Fibroblast of the conjunctiva (primary cell): Measurements from ENCODE around the gene CHRFAM7A.
"Not testable (repeated sequence)": the region's sequence is repeated elsewhere in the genome, so short reads cannot be mapped to it uniquely, and the experiment has no call there.

ENCODE experiments used
- DNase-seq: peaks from one replicate; pipeline ENCODE4 v3.0.0-alpha.2; 2010; ENCODE audit warnings: low read depth

CHRFAM7A gene

GRCh38 chr15:30392766-30393663 lies at the start of gene CHRFAM7A:
Gene CHRFAM7A (minus strand): TSS chr15:30393540. CDS start chr15:30383351, 10,189 bp downstream.
- DNase-seq: not testable (repeated sequence)

DNA sequence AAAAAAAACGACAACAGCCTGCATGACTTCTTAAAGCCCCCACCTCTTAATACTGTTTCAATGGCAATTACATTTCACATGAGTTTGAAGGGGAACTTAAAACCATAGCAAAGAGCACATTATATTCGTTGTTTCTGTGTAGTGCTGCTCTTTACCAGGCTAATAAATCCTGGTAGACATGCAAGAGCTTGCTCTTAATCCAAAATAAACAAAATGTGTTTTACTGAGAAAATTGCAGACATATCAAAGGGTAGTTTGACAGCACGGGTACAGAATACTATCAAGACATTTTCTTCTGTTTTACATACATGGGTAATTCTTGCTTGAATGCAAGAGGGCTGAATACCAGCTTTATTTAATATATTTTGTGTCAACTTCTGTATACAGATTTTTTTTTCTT lies 45.0 kb upstream of the CHRFAM7A start:
- DNase-seq: not testable (repeated sequence)

- DNase-seq: not testable (repeated sequence)
Measured at GRCh38 chr15:30435878-30436277, 42.5 kb upstream of the CHRFAM7A start.

DNA sequence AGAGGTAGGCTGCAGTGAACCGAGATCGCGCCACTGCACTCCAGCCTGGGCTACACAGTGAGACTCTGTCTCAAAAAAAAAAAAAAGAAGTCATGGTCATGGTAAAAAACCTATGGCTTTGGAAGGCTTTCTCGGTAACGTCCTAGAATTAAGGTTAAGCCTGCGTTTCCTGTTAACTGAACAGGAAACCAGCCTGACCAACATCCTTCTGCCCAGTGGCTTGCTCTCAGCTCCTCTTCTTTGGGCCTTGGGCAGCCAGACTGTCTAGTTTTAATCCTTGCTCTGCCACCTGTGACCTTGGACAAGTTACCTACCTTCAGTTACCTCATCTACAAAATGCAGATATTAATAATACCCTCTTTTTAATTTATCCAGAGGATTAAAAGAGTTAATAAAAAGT lies 27.4 kb upstream of the CHRFAM7A start:
- not testable (repeated sequence) for DNase-seq

DNA sequence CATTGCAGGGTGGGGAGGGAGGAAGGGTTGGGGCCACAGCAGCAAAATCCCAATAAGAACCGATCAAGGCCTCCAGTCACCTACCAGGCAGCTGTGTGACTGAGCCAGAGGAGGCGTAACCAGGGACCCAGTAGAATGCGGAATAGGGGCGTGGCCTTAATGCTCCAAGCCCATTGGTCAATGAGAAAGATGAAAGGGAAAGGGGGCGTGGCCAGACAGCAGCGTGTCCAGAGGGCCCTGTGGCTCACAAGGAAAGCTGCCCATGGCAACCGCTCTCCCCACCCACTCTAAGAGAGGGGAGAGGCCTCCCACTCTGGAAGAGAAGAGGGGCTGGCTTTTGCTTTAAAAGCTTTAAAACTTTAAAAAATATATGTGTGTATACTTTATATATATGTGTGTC lies 20.8 kb upstream of the CHRFAM7A start, which contains the start of gene GOLGA8R:
GOLGA8R (minus strand) TSS at position 101 of the 400 bp plus-strand sequence; CDS start at position 3, 98 bp downstream.
- DNase-seq: not testable (repeated sequence)

GRCh38 chr15:30407636-30408035 lies 14.3 kb upstream of the CHRFAM7A start:
- not testable (repeated sequence) for DNase-seq

DNA sequence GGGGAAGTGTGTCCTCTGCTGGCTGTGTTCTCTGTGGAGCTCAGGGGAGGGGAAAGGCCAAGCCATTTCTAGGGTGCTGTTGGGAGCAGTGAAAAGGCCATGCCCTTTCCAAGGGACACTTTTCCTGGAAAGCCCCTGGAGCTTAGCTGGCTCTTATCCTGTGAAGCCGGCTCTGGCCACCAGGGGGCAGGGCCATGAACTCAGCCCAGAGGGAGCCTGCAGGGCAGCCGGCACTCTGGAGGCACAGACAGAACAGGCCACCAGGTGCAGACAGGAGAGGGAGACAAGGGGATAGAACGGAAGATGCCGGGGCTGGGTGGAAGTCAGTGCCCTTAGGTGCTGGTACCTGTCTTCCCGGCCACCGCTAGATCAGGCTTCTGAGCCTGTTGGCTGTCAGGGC lies 5.6 kb upstream of the CHRFAM7A start:
- DNase-seq: not testable (repeated sequence)

DNA sequence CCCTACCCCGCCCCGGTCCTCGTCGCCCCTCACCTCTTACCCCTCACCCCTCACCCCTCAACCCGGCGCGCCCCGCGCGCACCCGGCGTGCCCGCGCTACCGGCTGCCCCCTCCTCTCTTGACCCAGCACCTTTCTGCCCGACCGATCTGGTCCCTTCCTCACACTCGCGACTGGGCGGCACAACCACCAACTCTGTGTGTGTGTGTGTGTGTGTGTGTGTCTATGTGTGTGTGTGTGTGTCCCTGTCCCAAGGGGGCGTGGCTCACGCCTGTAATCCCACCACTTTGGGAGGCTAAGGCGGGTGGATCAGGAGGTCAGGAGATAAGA lies 288 bp upstream of the CHRFAM7A start:
- DNase-seq: not testable (repeated sequence)

GRCh38 chr15:30386318-30386887 lies 6.9 kb downstream of the CHRFAM7A start:
- not testable (repeated sequence) for DNase-seq

DNA sequence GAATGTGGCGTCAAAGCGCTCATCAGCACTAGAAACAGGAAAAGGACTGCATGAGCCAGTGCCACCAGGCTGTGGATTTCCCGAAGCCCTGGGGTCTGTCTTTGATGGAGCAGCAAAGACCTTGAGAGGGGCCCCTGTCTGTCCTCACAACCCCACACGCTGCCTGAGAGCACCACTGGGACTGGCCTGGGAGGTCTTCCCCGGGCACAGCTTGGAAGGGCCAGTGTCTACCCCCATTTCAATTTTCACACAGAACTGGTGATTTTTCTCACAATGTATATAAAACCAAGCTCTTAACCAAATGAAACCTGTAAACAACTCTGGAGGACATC lies 16.3 kb downstream of the CHRFAM7A start:
- not testable (repeated sequence) for DNase-seq

- not testable (repeated sequence) for DNase-seq
Measured at GRCh38 chr15:30376375-30377081, 16.8 kb downstream of the CHRFAM7A start.

DNA sequence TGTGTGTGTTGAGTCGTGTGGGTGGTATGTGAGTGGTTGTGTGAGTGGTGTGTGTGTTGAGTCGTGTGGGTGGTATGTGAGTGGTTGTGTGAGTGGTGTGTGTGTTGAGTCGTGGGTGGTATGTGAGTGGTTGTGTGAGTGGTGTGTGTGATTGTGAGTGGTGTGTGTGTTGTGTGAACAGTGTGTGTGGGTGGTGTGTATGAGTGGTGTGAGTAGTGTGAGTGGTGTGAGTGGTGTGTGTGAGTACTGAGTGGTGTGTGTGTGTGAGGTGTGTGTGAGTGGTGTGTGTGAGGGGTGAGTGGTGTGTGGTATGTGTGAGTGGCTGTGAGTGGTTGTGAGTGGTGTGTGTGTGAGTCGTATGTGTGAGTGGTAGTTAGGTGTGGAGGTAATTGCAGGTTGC lies 17.5 kb downstream of the CHRFAM7A start:
- DNase-seq: not testable (repeated sequence)

- not testable (repeated sequence) for DNase-seq
Measured at GRCh38 chr15:30374862-30375261, 18.5 kb downstream of the CHRFAM7A start.

GRCh38 chr15:30368271-30368670 lies 25.1 kb downstream of the CHRFAM7A start:
- DNase-seq: not testable (repeated sequence)

DNA sequence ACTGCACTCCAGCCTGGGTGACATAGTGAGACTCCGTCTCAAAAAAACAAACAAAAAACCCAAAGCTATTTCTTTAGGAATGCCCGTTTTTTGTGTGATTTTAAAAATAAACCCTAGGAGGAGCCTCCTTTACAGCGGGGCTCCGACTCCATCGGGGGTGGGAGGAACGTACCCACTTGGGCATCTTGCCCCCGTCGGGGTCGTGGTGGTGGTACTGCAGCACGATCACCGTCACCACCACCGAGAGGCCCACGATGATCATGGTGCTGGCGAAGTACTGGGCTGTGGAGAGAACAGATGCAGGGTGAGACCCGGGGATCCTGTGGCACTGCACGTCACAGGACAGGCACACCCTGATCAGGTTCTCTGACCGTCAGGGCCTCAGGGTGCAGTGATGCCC lies 26.1 kb downstream of the CHRFAM7A start:
- DNase-seq: not testable (repeated sequence)

DNA sequence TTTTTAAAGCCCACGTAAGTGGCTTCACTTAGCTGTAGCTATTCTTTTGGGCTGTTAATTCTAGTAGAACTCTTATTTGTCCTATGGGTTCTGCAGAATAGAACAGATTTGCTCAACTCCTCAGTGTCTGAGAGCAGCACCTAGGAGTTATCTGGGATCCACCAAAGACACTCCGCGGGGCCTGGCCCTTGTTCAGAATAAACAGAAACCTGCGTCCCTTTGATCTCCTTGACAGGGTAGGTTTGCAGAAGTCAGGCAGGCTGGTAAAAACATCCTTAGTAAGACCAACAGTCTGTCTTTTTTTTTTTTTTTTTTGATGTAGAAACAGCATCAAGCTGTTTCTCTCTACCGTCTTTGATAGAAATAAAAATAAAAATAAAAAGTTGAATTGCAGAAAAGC lies 31.9 kb downstream of the CHRFAM7A start:
- DNase-seq: not testable (repeated sequence)

- not testable (repeated sequence) for DNase-seq
Measured at GRCh38 chr15:30360990-30361389, 32.4 kb downstream of the CHRFAM7A start.

- DNase-seq: not testable (repeated sequence)
Measured at GRCh38 chr15:30355043-30355442, 38.3 kb downstream of the CHRFAM7A start.

DNA sequence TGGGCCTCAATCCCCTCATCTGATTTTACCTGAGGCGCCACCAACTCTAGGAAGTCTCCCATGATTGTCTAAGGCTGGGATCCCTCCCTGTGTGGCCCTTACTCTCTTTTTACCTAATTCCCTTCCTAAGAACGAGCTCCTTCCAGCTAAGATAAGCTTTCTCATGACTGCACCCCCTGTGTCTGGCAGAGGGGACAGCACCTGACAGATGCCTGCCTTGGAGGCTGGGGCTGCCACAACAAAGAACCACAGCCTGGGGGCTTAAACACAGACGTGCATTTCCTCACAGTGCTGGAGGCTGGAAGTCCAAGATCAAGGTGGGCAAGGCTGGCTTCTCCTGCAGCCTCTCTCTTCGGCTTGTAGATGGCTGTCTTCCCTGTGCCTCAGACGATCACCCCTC lies 43.5 kb downstream of the CHRFAM7A start:
- DNase-seq: not testable (repeated sequence)

- not testable (repeated sequence) for DNase-seq
Measured at GRCh38 chr15:30336584-30336983, 56.8 kb downstream of the CHRFAM7A start.

- not testable (repeated sequence) for DNase-seq
Measured at GRCh38 chr15:30334152-30334551, 59.2 kb downstream of the CHRFAM7A start.

- not testable (repeated sequence) for DNase-seq
Measured at GRCh38 chr15:30326145-30326544, 67.2 kb downstream of the CHRFAM7A start.

GRCh38 chr15:30321063-30321462 lies 72.3 kb downstream of the CHRFAM7A start:
- not testable (repeated sequence) for DNase-seq
